A549 (cell line): ENCODE results near the gene PAEP. TPM values are rescaled to one million over a fixed set of nuclear protein-coding genes. Genes with fewer than 3 reads are reported as not detected.

Experiments used
- ATAC-seq, 2 experiments: fragments of 200-7000 bp in 1 of 2; fragments of >200 bp in 1 of 2; cut with Nextera tagmentation in 1 of 2; cut with Tn5 transposase in 1 of 2; 3 replicates each; pipeline versions ENCODE4 v1.8.0 to v1.9.1; 2018 to 2020; ENCODE audit warnings: mild to moderate bottlenecking in 1 of 2, moderate library complexity in 1 of 2
- CTCF ChIA-PET: fragments of 300-600 bp; sonication (Branson Sonifier 250); formaldehyde crosslinking; extraction: SDS; loops from one replicate; lab custom pipeline; 2021; ENCODE audit warnings: antibody characterized with exemption, inconsistent platforms; lab: Yijun Ruan, JAX
- POLR2A ChIA-PET: fragments of 350-600 bp; formaldehyde crosslinking; extraction: SDS; loops from one replicate; lab custom pipeline; 2021; ENCODE audit warnings: antibody characterized with exemption, inconsistent platforms; lab: Yijun Ruan, JAX
- DNase-seq, 2 experiments: peaks; one replicate each; pipeline versions ENCODE4 v3.0.0 to v3.0.0-alpha.2; 2011 to 2016; ENCODE audit warnings: low read depth in 1 of 2, low spot score in 1 of 2
- FAIRE-seq: peaks from 2 replicates; lab custom pipeline; 2011; peaks lifted over from hg19 to GRCh38; lab: Jason Lieb, UNC
- H3K27ac ChIP-seq, 2 experiments: fragments of >200 bp; sonication (Bioruptor Twin); formaldehyde crosslinking; 3 replicates each; pipeline ENCODE4 v1.5.1; 2016 to 2017
- H3K4me1 ChIP-seq: fragments of >200 bp; sonication (Bioruptor Twin); formaldehyde crosslinking; 3 replicates; pipeline ENCODE4 v1.6.1; 2016
- H3K4me2 ChIP-seq: fragments of >200 bp; sonication (Bioruptor Twin); formaldehyde crosslinking; 3 replicates; pipeline ENCODE4 v1.6.1; 2016
- H3K4me3 ChIP-seq: fragments of >200 bp; sonication (Bioruptor Twin); formaldehyde crosslinking; 3 replicates; pipeline ENCODE4 v1.5.1; 2016
- H3K9me3 ChIP-seq: fragments of >200 bp; sonication (Bioruptor Twin); formaldehyde crosslinking; 3 replicates; pipeline ENCODE4 v1.6.1; 2016
- CBX2 ChIP-seq: fragments of 200-600 bp; sonication (generic); IDR thresholded peaks from 2 replicates; pipeline ENCODE4 v1.6.1; 2016; ENCODE audit warnings: low read depth, mild to moderate bottlenecking, borderline replicate concordance
- CBX8 ChIP-seq: fragments of 200-600 bp; sonication (generic); IDR thresholded peaks from 2 replicates; pipeline ENCODE4 v1.6.1; 2016
- CTCF ChIP-seq: fragments of >200 bp; sonication (Bioruptor Twin); formaldehyde crosslinking; IDR thresholded peaks from 3 replicates; pipeline ENCODE4 v1.5.1; 2016
- EHF ChIP-seq: fragments of 250-450 bp; sonication (Bioruptor Pico); IDR thresholded peaks from 2 replicates; pipeline ENCODE4 v1.5.0; 2020; ENCODE audit warnings: mild to moderate bottlenecking
- ESRRA ChIP-seq: fragments of 150-350 bp; IDR thresholded peaks from 2 replicates; pipeline ENCODE4 v1.6.1; 2014; ENCODE audit warnings: mild to moderate bottlenecking, low read length, borderline replicate concordance
- FOSB ChIP-seq: fragments of 250-450 bp; sonication (Bioruptor Pico); IDR thresholded peaks from 2 replicates; pipeline ENCODE4 v1.5.0; 2020; ENCODE audit warnings: mild to moderate bottlenecking, moderate library complexity
- FOXS1 ChIP-seq: fragments of 250-450 bp; sonication (Bioruptor Pico); IDR thresholded peaks from 2 replicates; pipeline ENCODE4 v1.5.0; 2020; ENCODE audit warnings: mild to moderate bottlenecking, moderate library complexity
- HOXB13 ChIP-seq: fragments of 250-450 bp; sonication (Bioruptor Pico); IDR thresholded peaks from 2 replicates; pipeline ENCODE4 v1.5.0; 2020; ENCODE audit warnings: low read depth, mild to moderate bottlenecking, moderate library complexity
- JUN ChIP-seq, 2 experiments: fragments of >200 bp; sonication (Bioruptor Twin); formaldehyde crosslinking; IDR thresholded peaks; 2 replicates in 1 of 2; 3 replicates in 1 of 2; pipeline ENCODE4 v1.6.1; 2016 to 2017
- KDM5A ChIP-seq: fragments of 200-600 bp; sonication (generic); IDR thresholded peaks from 2 replicates; pipeline ENCODE4 v1.6.1; 2016; ENCODE audit warnings: antibody characterized with exemption, mild to moderate bottlenecking
- MAZ ChIP-seq: fragments of 150-350 bp; IDR thresholded peaks from 2 replicates; pipeline ENCODE4 v1.6.1; 2014; ENCODE audit warnings: antibody characterized with exemption, low read depth, low read length, borderline replicate concordance
- NPAS2 ChIP-seq: fragments of 250-450 bp; sonication (Bioruptor Pico); IDR thresholded peaks from 2 replicates; pipeline ENCODE4 v1.8.0; 2022; ENCODE audit warnings: mild to moderate bottlenecking, moderate library complexity, borderline replicate concordance
- NR3C1 ChIP-seq: fragments of >200 bp; sonication (Bioruptor Twin); formaldehyde crosslinking; IDR thresholded peaks from 3 replicates; pipeline ENCODE4 v1.6.1; 2017
- POLR2A ChIP-seq: IDR thresholded peaks from 2 replicates; pipeline ENCODE4 v1.6.1; 2012; ENCODE audit warnings: mild to moderate bottlenecking, low read length
- RAD21 ChIP-seq, 2 experiments: fragments of >200 bp in 1 of 2; sonication (Bioruptor Twin) in 1 of 2; formaldehyde crosslinking in 1 of 2; IDR thresholded peaks in 1 of 2; conservative IDR thresholded peaks in 1 of 2; 2 replicates in 1 of 2; 3 replicates in 1 of 2; pipeline ENCODE4 v1.6.1; 2012 to 2018; ENCODE audit warnings: inconsistent platforms in 1 of 2
- RCOR1 ChIP-seq: fragments of 150-350 bp; IDR thresholded peaks from 2 replicates; pipeline ENCODE4 v1.6.1; 2014; ENCODE audit warnings: antibody characterized with exemption, low read length, low read depth
- RFX5 ChIP-seq: fragments of 450-650 bp; IDR thresholded peaks from 2 replicates; pipeline ENCODE4 v1.7.1; 2014; ENCODE audit warnings: antibody characterized with exemption, mild to moderate bottlenecking, moderate library complexity
- SREBF2 ChIP-seq: fragments of 450-650 bp; IDR thresholded peaks from 2 replicates; pipeline ENCODE4 v1.6.1; 2014; ENCODE audit warnings: mild to moderate bottlenecking, moderate library complexity
- TFCP2L1 ChIP-seq: fragments of 250-450 bp; sonication (Bioruptor Pico); IDR thresholded peaks from 2 replicates; pipeline ENCODE4 v1.5.0; 2021; ENCODE audit warnings: mild to moderate bottlenecking
- ZSCAN20 ChIP-seq: fragments of 250-450 bp; sonication (Bioruptor Pico); IDR thresholded peaks from 2 replicates; pipeline ENCODE4 v1.8.0; 2022; ENCODE audit warnings: mild to moderate bottlenecking, moderate library complexity
- WGBS: methylation state at CpG from one replicate; pipeline ENCODE4 v1.1.6; 2017; ENCODE audit errors: missing lambda C conversion rate; 5-methylcytosine and 5-hydroxymethylcytosine counted together
- polyA plus RNA-seq, 4 experiments: library from polyadenylated mRNA; depleted of rRNA in 3 of 4; stranded (reverse); fragments of >200 nt; fragmentation: RNase III in 1 of 4; extraction: RNeasy Plus Mini Kit Qiagen cat#74134 plus additional on column Dnase treatment in 1 of 4; gene quantifications; 2 replicates in 3 of 4; 3 replicates in 1 of 4; pipeline ENCODE4 v1.2.3, GENCODE V29; 2011 to 2017
- TF ChIP-seq, protein P1 (sequence below): IDR thresholded peaks from 2 replicates; pipeline ENCODE4 v1.6.1; 2012; ENCODE audit warnings: low read depth, borderline replicate concordance
- TF ChIP-seq, protein P2 (sequence below): fragments of 450-650 bp; IDR thresholded peaks from 2 replicates; pipeline ENCODE4 v1.6.1; 2014; ENCODE audit warnings: antibody characterized with exemption
- TF ChIP-seq, protein P3 (sequence below): IDR thresholded peaks from 2 replicates; pipeline ENCODE4 v1.6.1; 2012
- TF ChIP-seq, protein P4 (sequence below): fragments of 150-350 bp; IDR thresholded peaks from 2 replicates; pipeline ENCODE4 v1.6.1; 2014; ENCODE audit warnings: low read depth, mild to moderate bottlenecking, low read length

Gene PAEP
- polyA plus RNA-seq, 2 of the 4 experiments (the other 2 are of a cell fraction) = not detected

GRCh38 chr9:135607401-135608293 lies 46.1 kb downstream of the PAEP start:
- FAIRE-seq (no peak), DNase-seq (no peak), ATAC-seq (no peak)
- no peaks in the 10 kb centered on the region for H3K9me3 ChIP-seq
- H3K4me1 ChIP-seq = no peaks in the 10 kb centered on the region
- 76% methylated on average over 14 of the region's 25 CpGs for WGBS
- ChIA-PET CTCF (interaction anchor here (1.1 to 2.1 kb wide), 4 partner anchors 15 to 360 kb away, joined by 3 to 6 read pairs (median 4); no protein-coding TSS in a partner anchor), POLR2A (no interaction called here)
- no peak overlapping the region for H3K4me2 ChIP-seq
- no peak overlapping the region for H3K4me3 ChIP-seq
- TF ChIP-seq ZSCAN20 (CRISPR knock-in tag) = no peak
- no peak for TF ChIP-seq HOXB13 (CRISPR knock-in tag)
- TF ChIP-seq KDM5A = no peak
- no peak for TF ChIP-seq FOSB
- TF ChIP-seq, protein P1, sequence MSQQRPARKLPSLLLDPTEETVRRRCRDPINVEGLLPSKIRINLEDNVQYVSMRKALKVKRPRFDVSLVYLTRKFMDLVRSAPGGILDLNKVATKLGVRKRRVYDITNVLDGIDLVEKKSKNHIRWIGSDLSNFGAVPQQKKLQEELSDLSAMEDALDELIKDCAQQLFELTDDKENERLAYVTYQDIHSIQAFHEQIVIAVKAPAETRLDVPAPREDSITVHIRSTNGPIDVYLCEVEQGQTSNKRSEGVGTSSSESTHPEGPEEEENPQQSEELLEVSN = no peak
- TF ChIP-seq, protein P2, sequence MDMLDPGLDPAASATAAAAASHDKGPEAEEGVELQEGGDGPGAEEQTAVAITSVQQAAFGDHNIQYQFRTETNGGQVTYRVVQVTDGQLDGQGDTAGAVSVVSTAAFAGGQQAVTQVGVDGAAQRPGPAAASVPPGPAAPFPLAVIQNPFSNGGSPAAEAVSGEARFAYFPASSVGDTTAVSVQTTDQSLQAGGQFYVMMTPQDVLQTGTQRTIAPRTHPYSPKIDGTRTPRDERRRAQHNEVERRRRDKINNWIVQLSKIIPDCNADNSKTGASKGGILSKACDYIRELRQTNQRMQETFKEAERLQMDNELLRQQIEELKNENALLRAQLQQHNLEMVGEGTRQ = no peak
- no peak for TF ChIP-seq NR3C1
- H3K27ac ChIP-seq = no peak overlapping the region

DNA sequence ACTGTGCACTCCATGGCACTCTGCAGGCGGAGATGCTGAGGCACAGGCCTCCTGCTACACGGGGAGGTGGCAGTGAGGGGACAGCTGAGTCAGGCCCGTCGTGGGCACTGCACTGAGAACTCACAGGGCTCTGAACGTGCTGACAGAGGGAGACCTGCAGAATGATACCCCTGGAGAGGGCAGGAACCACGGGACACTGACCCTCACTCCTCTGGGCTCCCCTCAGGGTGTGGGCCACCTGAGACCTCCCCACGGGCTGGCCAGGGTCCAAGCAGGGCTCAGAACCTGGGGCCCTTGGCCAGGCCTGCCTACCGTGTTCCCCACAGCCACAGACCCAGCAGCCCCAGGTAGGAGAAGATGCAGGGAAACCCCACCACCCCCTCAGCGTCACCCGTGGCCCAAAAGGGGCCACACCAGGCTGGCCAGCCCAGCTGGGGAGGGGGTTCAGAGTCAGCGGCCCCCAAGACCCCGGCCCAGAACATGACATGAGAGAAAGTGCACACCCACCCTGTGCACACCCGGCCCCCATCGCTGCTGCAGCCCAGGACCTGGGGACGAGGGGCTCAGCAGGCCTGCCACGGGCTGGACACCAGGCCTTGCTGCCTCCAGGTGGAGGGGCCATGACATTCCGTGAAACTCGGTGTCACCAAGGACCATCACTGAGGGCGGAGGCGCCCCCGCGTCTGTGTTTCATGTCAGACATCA lies 46.9 kb downstream of the PAEP start:
- DNase-seq (no peak), FAIRE-seq (no peak), ATAC-seq (no peak)
- ChIA-PET POLR2A (no interaction called here), CTCF (interaction anchor here (1.2 kb wide), 1 partner anchor 8 kb away, joined by 3 read pairs; no protein-coding TSS in a partner anchor)
- H3K4me3 ChIP-seq = no peak overlapping the region
- no peak overlapping the region for H3K27ac ChIP-seq
- no peaks in the 10 kb centered on the region for H3K9me3 ChIP-seq
- no peaks in the 10 kb centered on the region for H3K4me1 ChIP-seq
- TF ChIP-seq CBX8 = no peak
- no peak for TF ChIP-seq RAD21 (conservative IDR thresholded peaks at IDR 0.05 in 1 of 2, IDR thresholded peaks at IDR 0.05 in 1 of 2)
- TF ChIP-seq RFX5 = no peak
- TF ChIP-seq MAZ = no peak
- TF ChIP-seq, protein P3, sequence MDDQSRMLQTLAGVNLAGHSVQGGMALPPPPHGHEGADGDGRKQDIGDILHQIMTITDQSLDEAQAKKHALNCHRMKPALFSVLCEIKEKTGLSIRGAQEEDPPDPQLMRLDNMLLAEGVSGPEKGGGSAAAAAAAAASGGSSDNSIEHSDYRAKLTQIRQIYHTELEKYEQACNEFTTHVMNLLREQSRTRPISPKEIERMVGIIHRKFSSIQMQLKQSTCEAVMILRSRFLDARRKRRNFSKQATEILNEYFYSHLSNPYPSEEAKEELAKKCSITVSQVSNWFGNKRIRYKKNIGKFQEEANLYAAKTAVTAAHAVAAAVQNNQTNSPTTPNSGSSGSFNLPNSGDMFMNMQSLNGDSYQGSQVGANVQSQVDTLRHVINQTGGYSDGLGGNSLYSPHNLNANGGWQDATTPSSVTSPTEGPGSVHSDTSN = no peak
- no peak for TF ChIP-seq SREBF2
- no peak for TF ChIP-seq ESRRA
- TF ChIP-seq NPAS2 (CRISPR knock-in tag) = no peak
- no peak for TF ChIP-seq EHF (CRISPR knock-in tag)
- TF ChIP-seq ZSCAN20 (CRISPR knock-in tag) = no peak
- no peak for TF ChIP-seq TFCP2L1 (CRISPR knock-in tag)
- TF ChIP-seq KDM5A = no peak
- TF ChIP-seq RCOR1 = no peak
- no peak for TF ChIP-seq FOXS1 (CRISPR knock-in tag)
- no peak for TF ChIP-seq POLR2A
- TF ChIP-seq CTCF = no peak
- TF ChIP-seq CBX2 = no peak
- TF ChIP-seq, protein P4, sequence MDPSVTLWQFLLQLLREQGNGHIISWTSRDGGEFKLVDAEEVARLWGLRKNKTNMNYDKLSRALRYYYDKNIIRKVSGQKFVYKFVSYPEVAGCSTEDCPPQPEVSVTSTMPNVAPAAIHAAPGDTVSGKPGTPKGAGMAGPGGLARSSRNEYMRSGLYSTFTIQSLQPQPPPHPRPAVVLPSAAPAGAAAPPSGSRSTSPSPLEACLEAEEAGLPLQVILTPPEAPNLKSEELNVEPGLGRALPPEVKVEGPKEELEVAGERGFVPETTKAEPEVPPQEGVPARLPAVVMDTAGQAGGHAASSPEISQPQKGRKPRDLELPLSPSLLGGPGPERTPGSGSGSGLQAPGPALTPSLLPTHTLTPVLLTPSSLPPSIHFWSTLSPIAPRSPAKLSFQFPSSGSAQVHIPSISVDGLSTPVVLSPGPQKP = no peak
- no peak for TF ChIP-seq JUN (IDR thresholded peaks at IDR 0.05)
- TF ChIP-seq HOXB13 (CRISPR knock-in tag) = no peak
- WGBS = 47% methylated on average over 9 of the region's 22 CpGs
- no peak overlapping the region for H3K4me2 ChIP-seq
